ENCODE measurements around the gene PPP1R16B.

DNA sequence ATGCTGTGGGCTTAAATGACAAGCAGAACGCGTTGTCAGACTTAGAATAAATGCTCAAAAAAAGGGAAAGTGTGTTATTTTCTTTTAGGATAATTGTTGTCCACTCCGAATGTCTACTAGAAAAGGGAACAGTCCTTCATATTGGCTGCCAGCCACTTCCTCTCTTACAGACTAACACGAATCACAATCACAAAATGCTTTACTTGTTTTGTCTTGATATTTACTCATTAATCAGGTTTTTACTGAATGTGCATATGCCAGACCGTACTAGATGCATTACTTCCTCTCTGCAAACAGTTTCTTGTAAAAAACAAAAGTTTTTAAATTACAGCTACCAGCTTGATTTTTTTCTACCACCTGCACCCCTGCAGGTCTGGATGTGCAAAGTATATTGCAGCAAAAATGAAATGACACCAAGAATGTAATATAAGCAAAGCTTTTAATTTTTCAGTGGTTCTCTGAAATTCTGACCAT lies 157.5 kb downstream of the PPP1R16B start:
- TF ChIP-seq FOXP2 (optimal IDR thresholded peaks at IDR 0.05; ENCODE audit: borderline replicate concordance, extremely low read depth, extremely low read length, insufficient read depth), result no peak
- no peak for TF ChIP-seq POLR2AphosphoS5 (IDR thresholded peaks at IDR 0.05; ENCODE audit: low read depth, low read length)
